K562 (cell line): Measurements from ENCODE around the gene WFIKKN1. TPM values are rescaled to one million over a fixed set of nuclear protein-coding genes. Genes with fewer than 3 reads are reported as not detected.

Experiments
- BHLHE40 ChIP-seq: IDR thresholded peaks from 2 replicates; pipeline ENCODE4 v1.6.1; 2011; ENCODE audit warnings: low read length, improper control_type of control experiment
- CBFB ChIP-seq: sonication (generic); formaldehyde crosslinking; IDR thresholded peaks from 2 replicates; pipeline ENCODE4 v1.4.0; 2020; ENCODE audit warnings: mild to moderate bottlenecking, missing genetic modification reagents
- CBX8 ChIP-seq: fragments of 200-600 bp; sonication (generic); IDR thresholded peaks from 2 replicates; pipeline ENCODE4 v1.6.1; 2012; ENCODE audit warnings: borderline replicate concordance, mixed run types, low read depth, mild to moderate bottlenecking, moderate library complexity, mixed read lengths, low read length, control low read depth, inconsistent platforms; ENCODE audit not compliant: poor library complexity, severe bottlenecking; ENCODE audit errors: extremely low read depth
- CHCHD3 ChIP-seq: fragments of 250-450 bp; sonication (Bioruptor Pico); IDR thresholded peaks from 2 replicates; pipeline ENCODE4 v2.1.2; 2022; ENCODE audit warnings: mild to moderate bottlenecking
- CHD2 ChIP-seq: IDR thresholded peaks from 2 replicates; pipeline ENCODE4 v1.6.1; 2011; ENCODE audit warnings: low read depth, low read length
- KLF16 ChIP-seq: IDR thresholded peaks from 2 replicates; pipeline ENCODE4 v1.6.1; 2016; ENCODE audit warnings: antibody characterized with exemption
- NFXL1 ChIP-seq: fragments of 450-650 bp; formaldehyde crosslinking; IDR thresholded peaks from 2 replicates; pipeline ENCODE4 v1.4.0; 2021; ENCODE audit warnings: mild to moderate bottlenecking
- NFYB ChIP-seq: IDR thresholded peaks from 2 replicates; pipeline ENCODE4 v1.6.1; 2011; ENCODE audit warnings: mild to moderate bottlenecking, moderate library complexity; ENCODE audit not compliant: insufficient read length; ENCODE audit errors: extremely low read depth
- NR1H2 ChIP-seq: sonication (generic); formaldehyde crosslinking; IDR thresholded peaks from 2 replicates; pipeline ENCODE4 v1.4.0; 2020; ENCODE audit warnings: mild to moderate bottlenecking, missing genetic modification reagents
- PHF20 ChIP-seq: fragments of 450-650 bp; IDR thresholded peaks from 2 replicates; pipeline ENCODE4 v1.6.1; 2018; ENCODE audit not compliant: partially characterized antibody
- PKNOX1 ChIP-seq: fragments of 450-650 bp; IDR thresholded peaks from 2 replicates; pipeline ENCODE4 v1.6.1; 2016
- RBM17 ChIP-seq: fragments of 200-400 bp; formaldehyde crosslinking; IDR thresholded peaks from 2 replicates; pipeline ENCODE4 v1.6.1; 2017; ENCODE audit warnings: low read depth, mild to moderate bottlenecking, low read length, borderline replicate concordance
- ZC3H8 ChIP-seq: fragments of 450-650 bp; IDR thresholded peaks from 2 replicates; pipeline ENCODE4 v1.6.1; 2017
- ZFPM2 ChIP-seq: fragments of 250-450 bp; sonication (Bioruptor Pico); IDR thresholded peaks from 2 replicates; pipeline ENCODE4 v1.5.1; 2022; ENCODE audit warnings: mild to moderate bottlenecking
- ZNF24 ChIP-seq: fragments of 450-650 bp; IDR thresholded peaks from 2 replicates; pipeline ENCODE4 v1.6.1; 2016
- ZNF263 ChIP-seq: sonication (generic); formaldehyde crosslinking; IDR thresholded peaks from 2 replicates; pipeline ENCODE4 v1.8.0; 2022; ENCODE audit warnings: mild to moderate bottlenecking, missing genetic modification reagents, borderline replicate concordance
- ZNF77 ChIP-seq: fragments of 250-450 bp; sonication (Bioruptor Pico); IDR thresholded peaks from 2 replicates; pipeline ENCODE4 v1.5.0; 2020
- ZNF79 ChIP-seq: fragments of 250-450 bp; sonication (Bioruptor Pico); IDR thresholded peaks from 2 replicates; pipeline ENCODE4 v1.4.0; 2020; ENCODE audit warnings: low read depth, mild to moderate bottlenecking, moderate library complexity
- polyA plus RNA-seq, 8 experiments: library from polyadenylated mRNA; depleted of rRNA in 4 of 8; stranded (reverse) in 5 of 8; unstranded in 3 of 8; fragments of >200 nt; fragmentation: Nextera tagmentation in 2 of 8; fragmentation: Illumina TruSeq in 1 of 8; extraction: Ambion mirVana in 2 of 8; extraction: Trizol in 1 of 8; gene quantifications; 2 replicates each; pipeline versions ENCODE4 v1.2.1 to v1.2.3, GENCODE V29; 2011 to 2014; ENCODE audit warnings: inconsistent platforms in 1 of 8, missing spikeins in 1 of 8
- total RNA-seq, 7 experiments: library from RNA; depleted of rRNA in 6 of 7; stranded (reverse); fragments of >200 nt in 6 of 7; fragmentation: Illumina TruSeq in 2 of 7; extraction: Trizol in 2 of 7; gene quantifications; 2 replicates each; pipeline versions ENCODE4 v1.2.1 to v1.2.3, GENCODE V29; 2011 to 2021; ENCODE audit warnings: low replicate concordance in 1 of 7

WFIKKN1 gene
- total and polyA plus RNA-seq, 9 of the 15 experiments (the other 6 are each of a cell fraction or from before 2014, with no cell fraction given): 0.14 to 1.1 (median 0.50) TPM; not detected in 4

DNA sequence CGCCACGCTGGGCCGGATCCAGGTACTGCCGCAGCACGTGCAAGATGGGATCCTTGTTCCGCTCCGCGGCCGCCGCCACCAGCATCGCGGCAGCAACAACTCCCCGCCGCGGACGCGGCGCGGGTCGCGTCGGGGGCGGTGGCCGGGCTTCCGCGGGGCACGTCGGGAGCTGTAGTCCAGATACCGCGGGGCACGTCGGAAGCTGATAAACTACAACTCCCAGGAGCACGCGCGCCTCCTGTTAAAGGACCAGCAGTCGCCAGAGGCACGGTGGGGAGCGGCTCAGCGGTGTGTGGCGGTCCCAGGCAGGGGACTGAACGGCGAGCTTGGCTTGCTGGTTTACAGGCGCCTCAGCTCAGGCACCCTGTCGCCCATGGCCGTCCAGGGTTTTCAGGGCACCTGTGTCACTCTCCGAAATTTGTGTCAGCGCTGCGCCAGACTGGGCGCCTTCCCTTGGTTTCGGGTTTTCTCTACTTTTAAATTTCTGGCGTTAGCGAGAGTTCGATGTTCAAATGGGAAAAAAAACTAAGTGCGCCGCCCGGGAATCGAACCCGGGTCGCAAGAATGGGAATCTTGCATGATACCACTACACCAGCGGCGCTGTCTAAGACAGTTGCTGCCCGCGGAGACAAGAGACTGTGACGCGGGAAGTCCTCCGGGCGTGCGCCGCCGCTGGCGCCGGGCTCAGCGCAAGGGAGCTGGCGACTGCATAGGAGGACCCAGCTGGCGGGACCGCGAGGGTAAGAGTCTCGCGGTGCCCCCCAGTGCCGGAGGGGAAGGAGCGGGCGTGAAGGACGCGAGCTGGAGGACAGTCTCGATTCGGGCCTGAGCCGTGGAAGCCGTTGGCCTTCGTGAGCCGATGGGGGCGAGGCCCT lies 5.7 kb downstream of the WFIKKN1 start, which contains the start of gene METTL26 (continued):
- TF ChIP-seq CBFB (CRISPR knock-in tag) (no peak; the same call in 1 of the 2 replicates), BHLHE40 (peak; percentile 99), ZC3H8 (no peak), PKNOX1 (peak; percentile 40; the same call in 1 of the 2 replicates), ZNF24 (no peak; the same call in 1 of the 2 replicates), PHF20 (no peak), CBX8 (no peak), ZNF77 (CRISPR knock-in tag) (no peak), NR1H2 (CRISPR knock-in tag) (peak; percentile 28), NFYB (no peak), NFXL1 (CRISPR knock-in tag) (no peak), CHD2 (peak; percentile 85), ZNF79 (no peak), RBM17 (no peak), ZFPM2 (CRISPR knock-in tag) (no peak), CHCHD3 (CRISPR knock-in tag) (no peak), KLF16 (no peak), ZNF263 (CRISPR knock-in tag) (peak; percentile 49; the same call in 1 of the 2 replicates)
